SK-N-SH treated with all-trans-retinoic acid at 6 μM for 48 hours (cell line): ENCODE results near the gene SMIM13.

Experiments used
- ATAC-seq: fragments of 200-7000 bp; cut with Tn5 transposase; 3 replicates; pipeline ENCODE4 v1.9.1; 2020; ENCODE audit warnings: mild to moderate bottlenecking, moderate library complexity
- ARNTL ChIP-seq: fragments of 450-650 bp; formaldehyde crosslinking; IDR thresholded peaks from 2 replicates; pipeline ENCODE4 v1.5.0; 2020; ENCODE audit warnings: low read depth, mild to moderate bottlenecking, moderate library complexity, borderline replicate concordance
- BACH2 ChIP-seq: fragments of 250-450 bp; sonication (Bioruptor Pico); IDR thresholded peaks from 2 replicates; pipeline ENCODE4 v1.9.0; 2021; ENCODE audit warnings: mild to moderate bottlenecking, borderline replicate concordance
- ESRRG ChIP-seq: fragments of 250-450 bp; sonication (Bioruptor Pico); IDR thresholded peaks from 2 replicates; pipeline ENCODE4 v1.6.1; 2021; ENCODE audit warnings: mild to moderate bottlenecking
- GLIS3 ChIP-seq: fragments of 250-450 bp; sonication (Bioruptor Pico); IDR thresholded peaks from 2 replicates; pipeline ENCODE4 v1.5.0; 2020; ENCODE audit warnings: mild to moderate bottlenecking, moderate library complexity
- ISL1 ChIP-seq: fragments of 250-450 bp; sonication (Bioruptor Pico); IDR thresholded peaks from 2 replicates; pipeline ENCODE4 v2.1.2; 2022; ENCODE audit warnings: mild to moderate bottlenecking, moderate library complexity
- OSR1 ChIP-seq: fragments of 250-450 bp; sonication (Bioruptor Pico); IDR thresholded peaks from 2 replicates; pipeline ENCODE4 v1.8.0; 2022; ENCODE audit warnings: moderate library complexity, mild to moderate bottlenecking, inconsistent platforms
- PPARA ChIP-seq: fragments of 250-450 bp; sonication (Bioruptor Pico); IDR thresholded peaks from 2 replicates; pipeline ENCODE4 v1.5.0; 2020; ENCODE audit warnings: mild to moderate bottlenecking, borderline replicate concordance
- RARB ChIP-seq: fragments of 250-450 bp; sonication (Bioruptor Pico); IDR thresholded peaks from 2 replicates; pipeline ENCODE4 v1.8.0; 2021; ENCODE audit warnings: mild to moderate bottlenecking, moderate library complexity
- SNAI2 ChIP-seq: fragments of 250-450 bp; sonication (Bioruptor Pico); IDR thresholded peaks from 2 replicates; pipeline ENCODE4 v1.5.0; 2020; ENCODE audit warnings: mild to moderate bottlenecking, moderate library complexity
- TCF4 ChIP-seq: fragments of 250-450 bp; sonication (Bioruptor Pico); IDR thresholded peaks from 2 replicates; pipeline ENCODE4 v1.8.0; 2021; ENCODE audit warnings: mild to moderate bottlenecking, moderate library complexity, borderline replicate concordance
- TOX ChIP-seq: fragments of 250-450 bp; sonication (Bioruptor Pico); IDR thresholded peaks from 2 replicates; pipeline ENCODE4 v1.8.0; 2021; ENCODE audit warnings: mild to moderate bottlenecking, moderate library complexity, borderline replicate concordance
- ZC3H10 ChIP-seq: fragments of 250-450 bp; sonication (Bioruptor Pico); IDR thresholded peaks from 2 replicates; pipeline ENCODE4 v1.5.1; 2021; ENCODE audit warnings: mild to moderate bottlenecking, moderate library complexity
- ZFP3 ChIP-seq: fragments of 250-450 bp; sonication (Bioruptor Pico); IDR thresholded peaks from 2 replicates; pipeline ENCODE4 v1.5.0; 2020; ENCODE audit warnings: mild to moderate bottlenecking, moderate library complexity
- ZFP30 ChIP-seq: fragments of 450-650 bp; formaldehyde crosslinking; IDR thresholded peaks from 2 replicates; pipeline ENCODE4 v1.5.0; 2022; ENCODE audit warnings: mild to moderate bottlenecking, moderate library complexity
- ZNF565 ChIP-seq: fragments of 450-650 bp; formaldehyde crosslinking; conservative IDR thresholded peaks from 2 replicates; pipeline ENCODE4 v1.5.0; 2020; ENCODE audit warnings: low read depth, mild to moderate bottlenecking, moderate library complexity
- ZNF70 ChIP-seq: fragments of 450-650 bp; formaldehyde crosslinking; IDR thresholded peaks from 2 replicates; pipeline ENCODE4 v1.5.0; 2020; ENCODE audit warnings: mild to moderate bottlenecking, moderate library complexity
- ZNF8 ChIP-seq: fragments of 450-650 bp; formaldehyde crosslinking; IDR thresholded peaks from 2 replicates; pipeline ENCODE4 v1.5.0; 2020; ENCODE audit warnings: mild to moderate bottlenecking, moderate library complexity
- TF ChIP-seq, protein P1 (sequence below): fragments of 250-450 bp; sonication (Bioruptor Pico); IDR thresholded peaks from 2 replicates; pipeline ENCODE4 v1.5.1; 2021; ENCODE audit warnings: mild to moderate bottlenecking, moderate library complexity
- TF ChIP-seq, protein P2 (sequence below): fragments of 250-450 bp; sonication (Bioruptor Pico); IDR thresholded peaks from 2 replicates; pipeline ENCODE4 v1.8.0; 2020; ENCODE audit warnings: mild to moderate bottlenecking, moderate library complexity, borderline replicate concordance
- TF ChIP-seq, protein P3 (sequence below): fragments of 250-450 bp; sonication (Bioruptor Pico); IDR thresholded peaks from 2 replicates; pipeline ENCODE4 v1.5.1; 2020; ENCODE audit warnings: low read depth, mild to moderate bottlenecking, moderate library complexity
- TF ChIP-seq, protein P4 (sequence below): fragments of 250-450 bp; sonication (Bioruptor Pico); IDR thresholded peaks from 2 replicates; pipeline ENCODE4 v1.8.0; 2021; ENCODE audit warnings: low read depth, mild to moderate bottlenecking, moderate library complexity, borderline replicate concordance

SMIM13 gene

GRCh38 chr6:11062715-11063114, 30.9 kb upstream of the SMIM13 start:
- no peak for ATAC-seq
- TF ChIP-seq ZNF8 (CRISPR knock-in tag): no peak
- TF ChIP-seq ZNF565 (CRISPR knock-in tag): no peak
- TF ChIP-seq GLIS3: no peak
- TF ChIP-seq SNAI2 (CRISPR knock-in tag): no peak
- no peak for TF ChIP-seq ISL1
- TF ChIP-seq, protein P1, sequence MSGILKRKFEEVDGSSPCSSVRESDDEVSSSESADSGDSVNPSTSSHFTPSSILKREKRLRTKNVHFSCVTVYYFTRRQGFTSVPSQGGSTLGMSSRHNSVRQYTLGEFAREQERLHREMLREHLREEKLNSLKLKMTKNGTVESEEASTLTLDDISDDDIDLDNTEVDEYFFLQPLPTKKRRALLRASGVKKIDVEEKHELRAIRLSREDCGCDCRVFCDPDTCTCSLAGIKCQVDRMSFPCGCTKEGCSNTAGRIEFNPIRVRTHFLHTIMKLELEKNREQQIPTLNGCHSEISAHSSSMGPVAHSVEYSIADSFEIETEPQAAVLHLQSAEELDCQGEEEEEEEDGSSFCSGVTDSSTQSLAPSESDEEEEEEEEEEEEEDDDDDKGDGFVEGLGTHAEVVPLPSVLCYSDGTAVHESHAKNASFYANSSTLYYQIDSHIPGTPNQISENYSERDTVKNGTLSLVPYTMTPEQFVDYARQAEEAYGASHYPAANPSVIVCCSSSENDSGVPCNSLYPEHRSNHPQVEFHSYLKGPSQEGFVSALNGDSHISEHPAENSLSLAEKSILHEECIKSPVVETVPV (CRISPR knock-in tag): no peak
- TF ChIP-seq ESRRG (CRISPR knock-in tag): no peak
- TF ChIP-seq, protein P2, sequence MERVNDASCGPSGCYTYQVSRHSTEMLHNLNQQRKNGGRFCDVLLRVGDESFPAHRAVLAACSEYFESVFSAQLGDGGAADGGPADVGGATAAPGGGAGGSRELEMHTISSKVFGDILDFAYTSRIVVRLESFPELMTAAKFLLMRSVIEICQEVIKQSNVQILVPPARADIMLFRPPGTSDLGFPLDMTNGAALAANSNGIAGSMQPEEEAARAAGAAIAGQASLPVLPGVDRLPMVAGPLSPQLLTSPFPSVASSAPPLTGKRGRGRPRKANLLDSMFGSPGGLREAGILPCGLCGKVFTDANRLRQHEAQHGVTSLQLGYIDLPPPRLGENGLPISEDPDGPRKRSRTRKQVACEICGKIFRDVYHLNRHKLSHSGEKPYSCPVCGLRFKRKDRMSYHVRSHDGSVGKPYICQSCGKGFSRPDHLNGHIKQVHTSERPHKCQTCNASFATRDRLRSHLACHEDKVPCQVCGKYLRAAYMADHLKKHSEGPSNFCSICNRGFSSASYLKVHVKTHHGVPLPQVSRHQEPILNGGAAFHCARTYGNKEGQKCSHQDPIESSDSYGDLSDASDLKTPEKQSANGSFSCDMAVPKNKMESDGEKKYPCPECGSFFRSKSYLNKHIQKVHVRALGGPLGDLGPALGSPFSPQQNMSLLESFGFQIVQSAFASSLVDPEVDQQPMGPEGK (CRISPR knock-in tag): no peak
- no peak for TF ChIP-seq PPARA (CRISPR knock-in tag)
- no peak for TF ChIP-seq ARNTL (CRISPR knock-in tag)
- no peak for TF ChIP-seq ZC3H10
- no peak for TF ChIP-seq ZFP30
- TF ChIP-seq OSR1 (CRISPR knock-in tag): no peak
- TF ChIP-seq, protein P3, sequence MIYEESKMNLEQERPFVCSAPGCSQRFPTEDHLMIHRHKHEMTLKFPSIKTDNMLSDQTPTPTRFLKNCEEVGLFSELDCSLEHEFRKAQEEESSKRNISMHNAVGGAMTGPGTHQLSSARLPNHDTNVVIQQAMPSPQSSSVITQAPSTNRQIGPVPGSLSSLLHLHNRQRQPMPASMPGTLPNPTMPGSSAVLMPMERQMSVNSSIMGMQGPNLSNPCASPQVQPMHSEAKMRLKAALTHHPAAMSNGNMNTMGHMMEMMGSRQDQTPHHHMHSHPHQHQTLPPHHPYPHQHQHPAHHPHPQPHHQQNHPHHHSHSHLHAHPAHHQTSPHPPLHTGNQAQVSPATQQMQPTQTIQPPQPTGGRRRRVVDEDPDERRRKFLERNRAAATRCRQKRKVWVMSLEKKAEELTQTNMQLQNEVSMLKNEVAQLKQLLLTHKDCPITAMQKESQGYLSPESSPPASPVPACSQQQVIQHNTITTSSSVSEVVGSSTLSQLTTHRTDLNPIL (CRISPR knock-in tag): no peak
- TF ChIP-seq ZNF70 (CRISPR knock-in tag): no peak

GRCh38 chr6:11064836-11065235, 28.8 kb upstream of the SMIM13 start:
- no peak for ATAC-seq
- TF ChIP-seq SNAI2 (CRISPR knock-in tag): no peak
- no peak for TF ChIP-seq PPARA (CRISPR knock-in tag)
- no peak for TF ChIP-seq ZNF8 (CRISPR knock-in tag)
- TF ChIP-seq, protein P4, sequence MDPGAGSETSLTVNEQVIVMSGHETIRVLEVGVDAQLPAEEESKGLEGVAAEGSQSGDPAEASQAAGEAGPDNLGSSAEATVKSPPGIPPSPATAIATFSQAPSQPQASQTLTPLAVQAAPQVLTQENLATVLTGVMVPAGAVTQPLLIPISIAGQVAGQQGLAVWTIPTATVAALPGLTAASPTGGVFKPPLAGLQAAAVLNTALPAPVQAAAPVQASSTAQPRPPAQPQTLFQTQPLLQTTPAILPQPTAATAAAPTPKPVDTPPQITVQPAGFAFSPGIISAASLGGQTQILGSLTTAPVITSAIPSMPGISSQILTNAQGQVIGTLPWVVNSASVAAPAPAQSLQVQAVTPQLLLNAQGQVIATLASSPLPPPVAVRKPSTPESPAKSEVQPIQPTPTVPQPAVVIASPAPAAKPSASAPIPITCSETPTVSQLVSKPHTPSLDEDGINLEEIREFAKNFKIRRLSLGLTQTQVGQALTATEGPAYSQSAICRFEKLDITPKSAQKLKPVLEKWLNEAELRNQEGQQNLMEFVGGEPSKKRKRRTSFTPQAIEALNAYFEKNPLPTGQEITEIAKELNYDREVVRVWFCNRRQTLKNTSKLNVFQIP (CRISPR knock-in tag): no peak
- no peak for TF ChIP-seq OSR1 (CRISPR knock-in tag)
- TF ChIP-seq RARB: no peak
- TF ChIP-seq, protein P2 (CRISPR knock-in tag): no peak
- TF ChIP-seq TOX (CRISPR knock-in tag): no peak
- TF ChIP-seq ZFP3: no peak
- no peak for TF ChIP-seq ISL1
- TF ChIP-seq, protein P3 (CRISPR knock-in tag): no peak
- no peak for TF ChIP-seq ZFP30
- no peak for TF ChIP-seq ARNTL (CRISPR knock-in tag)
- TF ChIP-seq ESRRG (CRISPR knock-in tag): no peak
- no peak for TF ChIP-seq TCF4
- no peak for TF ChIP-seq ZNF565 (CRISPR knock-in tag)
- no peak for TF ChIP-seq ZC3H10
- TF ChIP-seq ZNF70 (CRISPR knock-in tag): no peak
- no peak for TF ChIP-seq BACH2 (CRISPR knock-in tag)
